HepG2 (cell line): ENCODE measurements around the gene ARHGDIA. TPM values are rescaled to one million over a fixed set of nuclear protein-coding genes. Genes with fewer than 3 reads are reported as not detected.

Source experiments
- ATAC-seq: fragments of 200-7000 bp; cut with Tn5 transposase; 3 replicates; pipeline ENCODE4 v1.9.1; 2020; ENCODE audit warnings: mild to moderate bottlenecking, moderate library complexity
- BruUV-seq: library from RNA; stranded (reverse); fragments of 400-500 nt; replicated peaks from 2 replicates; lab custom pipeline; 2021; lab: Mats Ljungman, UMichigan
- CTCF ChIA-PET: fragments of 300-600 bp; formaldehyde crosslinking; extraction: SDS; loops from one replicate; lab custom pipeline; 2021; ENCODE audit warnings: low total read pairs, inconsistent platforms, low intra/inter-chr PET ratio; lab: Yijun Ruan, JAX
- POLR2A ChIA-PET: fragments of 350-600 bp; sonication (Branson Sonifier 250); formaldehyde crosslinking; loops from one replicate; lab custom pipeline; 2020; ENCODE audit warnings: antibody characterized with exemption, inconsistent platforms; lab: Yijun Ruan, JAX
- DNase-seq: peaks from one replicate; pipeline ENCODE4 v3.0.0-alpha.2; 2015; ENCODE audit warnings: low spot score
- FAIRE-seq: peaks from 3 replicates; lab custom pipeline; 2011; peaks lifted over from hg19 to GRCh38; lab: Jason Lieb, UNC
- H2AFZ ChIP-seq: one replicate; pipeline ENCODE4 v1.6.1; 2011; ENCODE audit warnings: low read length, inconsistent platforms
- H3K27ac ChIP-seq: fragments of 300-600 bp; 3 replicates; pipeline ENCODE4 v1.8.0; 2011; ENCODE audit warnings: mixed run types, mild to moderate bottlenecking, mixed read lengths, low read length, inconsistent platforms; ENCODE audit not compliant: insufficient read depth; ENCODE audit errors: extremely low read length
- H3K27me3 ChIP-seq, 2 experiments: fragments of 200-600 bp in 1 of 2; 2 replicates in 1 of 2; 3 replicates in 1 of 2; pipeline versions ENCODE4 v1.6.0 to v1.8.0; 2011; ENCODE audit warnings: low read length in 2 of 2, mild to moderate bottlenecking in 2 of 2, moderate library complexity in 2 of 2, inconsistent platforms in 1 of 2; ENCODE audit not compliant: insufficient read depth in 2 of 2, control insufficient read depth in 1 of 2
- H3K36me3 ChIP-seq, 2 experiments: fragments of 200-600 bp in 1 of 2; replicated peaks in 1 of 2; 2 replicates in 1 of 2; 3 replicates in 1 of 2; pipeline versions ENCODE4 v1.5.1 to v1.8.0; 2011; ENCODE audit warnings: low read length in 2 of 2, inconsistent platforms in 1 of 2; ENCODE audit not compliant: insufficient read depth in 2 of 2, control insufficient read depth in 1 of 2
- H3K4me1 ChIP-seq: 2 replicates; pipeline ENCODE4 v1.5.1; 2012; ENCODE audit warnings: low read length, inconsistent platforms; ENCODE audit not compliant: insufficient read depth
- H3K4me2 ChIP-seq: 2 replicates; pipeline ENCODE4 v1.6.0; 2011; ENCODE audit warnings: low read depth, low read length, inconsistent platforms
- H3K4me3 ChIP-seq, 3 experiments: fragments of 200-600 bp in 1 of 3; sonication (generic), shearing (Covaris generic) in 1 of 3; replicated peaks in 1 of 3; 2 replicates each; pipeline ENCODE4 v1.5.1; 2011 to 2016; ENCODE audit warnings: low read length in 3 of 3, inconsistent platforms in 2 of 3, low read depth in 2 of 3, mild to moderate bottlenecking in 2 of 3, control low read depth in 1 of 3, mixed read lengths in 1 of 3; ENCODE audit not compliant: insufficient read depth in 1 of 3
- H3K79me2 ChIP-seq: one replicate; pipeline ENCODE4 v1.6.1; 2011; ENCODE audit warnings: low read length, inconsistent platforms; ENCODE audit not compliant: insufficient read depth
- H3K9ac ChIP-seq: 2 replicates; pipeline ENCODE4 v1.6.0; 2011; ENCODE audit warnings: mild to moderate bottlenecking, low read depth, low read length, inconsistent platforms; ENCODE audit not compliant: insufficient read depth
- H3K9me3 ChIP-seq: 2 replicates; pipeline ENCODE4 v1.5.1; 2012; ENCODE audit warnings: mild to moderate bottlenecking, low read length
- H4K20me1 ChIP-seq: 2 replicates; pipeline ENCODE4 v1.6.0; 2011; ENCODE audit warnings: inconsistent platforms, mild to moderate bottlenecking, low read length, moderate library complexity; ENCODE audit not compliant: insufficient read depth
- ELF4 ChIP-seq: sonication (generic); formaldehyde crosslinking; IDR thresholded peaks from 2 replicates; pipeline ENCODE4 v1.5.0; 2020; ENCODE audit warnings: missing genetic modification reagents, mild to moderate bottlenecking, moderate library complexity, borderline replicate concordance
- HMGA1 ChIP-seq: sonication (generic); formaldehyde crosslinking; conservative IDR thresholded peaks from 2 replicates; pipeline ENCODE4 v1.4.0; 2020; ENCODE audit warnings: missing genetic modification reagents
- POGK ChIP-seq: sonication (generic); formaldehyde crosslinking; conservative IDR thresholded peaks from 2 replicates; pipeline ENCODE4 v1.8.0; 2022; ENCODE audit warnings: mild to moderate bottlenecking, moderate library complexity, missing genetic modification reagents
- ZNF607 ChIP-seq: sonication (generic); formaldehyde crosslinking; IDR thresholded peaks from 2 replicates; pipeline ENCODE4 v1.5.1; 2020; ENCODE audit warnings: missing genetic modification reagents, mild to moderate bottlenecking, borderline replicate concordance
- ZNF883 ChIP-seq: sonication (generic); formaldehyde crosslinking; IDR thresholded peaks from 2 replicates; pipeline ENCODE4 v1.5.1; 2020; ENCODE audit warnings: mild to moderate bottlenecking, missing genetic modification reagents; ENCODE audit errors: not compliant biosample characterization
- ZSCAN9 ChIP-seq: IDR thresholded peaks from 2 replicates; pipeline ENCODE4 v1.6.1; 2016; ENCODE audit warnings: borderline replicate concordance
- WGBS: methylation state at CpG from one replicate; pipeline ENCODE4 v1.1.6; 2017; ENCODE audit warnings: low lambda C conversion rate; 5-methylcytosine and 5-hydroxymethylcytosine counted together
- in situ Hi-C: cut with HindIII; loops from 2 replicates; pipeline ENCODE4 v1.10.0; 2017; ENCODE audit warnings: low pct_unique_long_range_greater_than_20kb; ENCODE audit not compliant: extremely low pct_ligation_motif_present
- intact Hi-C: fragments of 100-400 bp; cut with micrococcal nuclease; formaldehyde crosslinking; loops from one replicate; pipeline ENCODE4 v1.10.0; 2022; ENCODE audit not compliant: unreplicated experiment
- polyA plus RNA-seq, 8 experiments: library from polyadenylated mRNA; depleted of rRNA in 3 of 8; stranded (reverse) in 7 of 8; unstranded in 1 of 8; fragments of >200 nt; fragmentation: Illumina TruSeq in 4 of 8; extraction: Trizol in 4 of 8; gene quantifications; 2 replicates each; pipeline versions ENCODE4 v1.2.1 to v1.2.3, GENCODE V29; 2011 to 2016; ENCODE audit warnings: low read depth in 4 of 8, missing spikeins in 1 of 8, mixed read lengths in 1 of 8; ENCODE audit not compliant: insufficient read depth in 1 of 8
- total RNA-seq, 5 experiments: library from RNA; depleted of rRNA; stranded (reverse); fragments of >200 nt; fragmentation: Illumina TruSeq; extraction: Trizol; gene quantifications; 2 replicates each; pipeline ENCODE4 v1.2.3, GENCODE V29; 2016; ENCODE audit warnings: low read depth in 1 of 5

ARHGDIA gene
- total and polyA plus RNA-seq, 2 of the 13 experiments (the other 11 are each of a cell fraction or from before 2014, with no cell fraction given) = 40.0 to 64.0 TPM

GRCh38 chr17:81889602-81890001 is 18.5 kb upstream of the ARHGDIA start:
- Histone ChIP-seq H3K79me2 (peaks cover 52% of the 10 kb centered on the region), H3K4me3 (peak overlapping the region; percentile 94 to 98 (median 94); a peak in 5 of 6 replicates), H3K4me1 (peaks cover 36% of the 10 kb centered on the region), H4K20me1 (no peaks in the 10 kb centered on the region), H3K9me3 (no peaks in the 10 kb centered on the region), H3K9ac (peak overlapping the region; percentile 99; the same call in 1 of the 2 replicates), H3K36me3 (peaks cover 42 to 58% of the 10 kb centered on the region in 2 experiments), H3K4me2 (peak overlapping the region; percentile 98), H3K27ac (peak overlapping the region; percentile 76), H3K27me3 (peaks cover 0 to 6% of the 10 kb centered on the region in 2 experiments; a peak in 2 of 5 replicates), H2AFZ (no peak overlapping the region)
- ChIA-PET POLR2A (no interaction called here), CTCF (no interaction called here)
- no TSS peak for BruUV-seq
- in situ Hi-C loops = no loop called here
- FAIRE-seq (no peak), ATAC-seq (no peak), DNase-seq (no peak)
- no peak for TF ChIP-seq ZNF883
- no peak for TF ChIP-seq ELF4
- 0 out of 2 replicates have a peak, but pooled peaks have one; percentile 39 for TF ChIP-seq ZNF607 (CRISPR knock-in tag)
- TF ChIP-seq HMGA1 (CRISPR knock-in tag) = no peak
- no peak for TF ChIP-seq ZSCAN9 (CRISPR knock-in tag)
- no peak for TF ChIP-seq POGK
- intact Hi-C loops = no loop called here
- WGBS = 95% methylated on average over 9 of the region's 9 CpGs
